PC-9 (cell line): ENCODE measurements around the gene TPCN2. TPM values are rescaled to one million over a fixed set of nuclear protein-coding genes. Genes with fewer than 3 reads are reported as not detected.

Experiments
- BruUV-seq: library from RNA; stranded (reverse); fragments of 400-500 nt; replicated peaks from 2 replicates; lab custom pipeline; 2021; lab: Mats Ljungman, UMichigan
- CTCF ChIA-PET: fragments of 300-600 bp; sonication (Branson Sonifier 250); formaldehyde crosslinking; loops from one replicate; lab custom pipeline; 2022; ENCODE audit warnings: antibody characterized with exemption; lab: Charles Lee
- POLR2A ChIA-PET: fragments of 300-600 bp; sonication (Branson Sonifier 250); formaldehyde crosslinking; loops from one replicate; lab custom pipeline; 2022; ENCODE audit warnings: antibody characterized with exemption; ENCODE audit not compliant: unreplicated experiment; lab: Charles Lee
- DNase-seq, 2 experiments: peaks; one replicate each; pipeline versions ENCODE4 v3.0.0 to v3.0.0-alpha.2; 2015 to 2022; ENCODE audit warnings: mixed read lengths in 1 of 2
- H2AFZ ChIP-seq: fragments of 200-600 bp; sonication (generic); 2 replicates; pipeline ENCODE4 v1.8.1; 2017; ENCODE audit warnings: antibody characterized with exemption
- H3F3A ChIP-seq: fragments of 200-600 bp; sonication (generic); 2 replicates; pipeline ENCODE4 v1.8.1; 2017; ENCODE audit warnings: antibody characterized with exemption, mild to moderate bottlenecking, low read depth; ENCODE audit not compliant: insufficient read depth
- H3K27ac ChIP-seq: fragments of 200-600 bp; sonication (generic); 2 replicates; pipeline ENCODE4 v1.6.1; 2016; ENCODE audit warnings: mixed run types
- H3K27me3 ChIP-seq: fragments of 200-600 bp; sonication (generic); 2 replicates; pipeline ENCODE4 v1.6.1; 2016; ENCODE audit warnings: low read depth, mixed run types; ENCODE audit not compliant: insufficient read depth
- H3K36me3 ChIP-seq: fragments of 200-600 bp; sonication (generic); 2 replicates; pipeline ENCODE4 v1.6.1; 2016; ENCODE audit warnings: low read depth, mixed run types
- H3K4me1 ChIP-seq: fragments of 200-600 bp; sonication (generic); replicated peaks from 2 replicates; pipeline ENCODE4 v1.6.1; 2016; ENCODE audit warnings: mixed run types; ENCODE audit not compliant: insufficient read depth
- H3K4me2 ChIP-seq: fragments of 200-600 bp; sonication (generic); 2 replicates; pipeline ENCODE4 v1.6.1; 2017; ENCODE audit warnings: mixed run types
- H3K4me3 ChIP-seq: fragments of 200-600 bp; sonication (generic); 2 replicates; pipeline ENCODE4 v1.6.1; 2016; ENCODE audit warnings: mixed run types
- H3K79me2 ChIP-seq: fragments of 200-600 bp; sonication (generic); 2 replicates; pipeline ENCODE4 v1.6.1; 2017; ENCODE audit warnings: low read depth, mixed run types
- H3K9me2 ChIP-seq: fragments of 200-600 bp; sonication (generic); 2 replicates; pipeline ENCODE4 v1.8.1; 2017; ENCODE audit warnings: mild to moderate bottlenecking; ENCODE audit not compliant: insufficient read depth
- H3K9me3 ChIP-seq: fragments of 200-600 bp; sonication (generic); 2 replicates; pipeline ENCODE4 v1.8.1; 2016; ENCODE audit warnings: low read depth; ENCODE audit not compliant: insufficient read depth
- H4K20me1 ChIP-seq: fragments of 200-600 bp; sonication (generic); 2 replicates; pipeline ENCODE4 v1.8.1; 2017; ENCODE audit not compliant: insufficient read depth
- EZH2 ChIP-seq: fragments of 200-600 bp; sonication (generic); IDR thresholded peaks from 2 replicates; pipeline ENCODE4 v1.8.0; 2017; ENCODE audit warnings: antibody characterized with exemption, low read depth
- intact Hi-C: fragments of 100-400 bp; cut with micrococcal nuclease; formaldehyde crosslinking; loops from one replicate; pipeline ENCODE4 v1.10.0; 2022; ENCODE audit not compliant: unreplicated experiment
- total RNA-seq: library from RNA; stranded (reverse); gene quantifications from 2 replicates; pipeline ENCODE4 v1.2.3, GENCODE V29; 2021
- TF ChIP-seq, protein P1 (sequence below): fragments of 200-600 bp; sonication (generic); conservative IDR thresholded peaks from 2 replicates; pipeline ENCODE4 v1.6.1; 2017; ENCODE audit warnings: mixed run types, antibody characterized with exemption, mild to moderate bottlenecking, moderate library complexity

TPCN2 gene
- total RNA-seq, 1 experiment from 2014 or later, result 24.8 TPM

DNA sequence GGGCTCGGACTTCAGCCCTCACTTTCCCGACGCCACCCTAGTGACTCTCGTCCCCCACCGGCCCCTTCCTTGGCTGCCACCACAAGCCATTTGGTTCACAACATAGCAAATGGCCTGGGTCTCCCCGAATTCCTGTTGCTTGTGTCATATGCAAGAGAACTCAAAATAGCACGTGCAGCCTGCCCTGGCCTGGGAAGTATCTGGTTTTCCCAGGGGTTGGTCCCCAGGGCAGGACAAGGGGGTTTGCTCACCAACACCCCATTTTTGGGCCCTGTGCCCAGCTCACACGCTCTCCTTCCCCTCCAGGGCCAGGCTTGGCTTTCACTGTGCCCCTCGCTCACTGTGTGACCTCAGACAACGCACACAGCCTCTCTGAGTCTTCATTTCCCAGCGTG, 12.8 kb upstream of the TPCN2 start:
- TF ChIP-seq, protein P1, sequence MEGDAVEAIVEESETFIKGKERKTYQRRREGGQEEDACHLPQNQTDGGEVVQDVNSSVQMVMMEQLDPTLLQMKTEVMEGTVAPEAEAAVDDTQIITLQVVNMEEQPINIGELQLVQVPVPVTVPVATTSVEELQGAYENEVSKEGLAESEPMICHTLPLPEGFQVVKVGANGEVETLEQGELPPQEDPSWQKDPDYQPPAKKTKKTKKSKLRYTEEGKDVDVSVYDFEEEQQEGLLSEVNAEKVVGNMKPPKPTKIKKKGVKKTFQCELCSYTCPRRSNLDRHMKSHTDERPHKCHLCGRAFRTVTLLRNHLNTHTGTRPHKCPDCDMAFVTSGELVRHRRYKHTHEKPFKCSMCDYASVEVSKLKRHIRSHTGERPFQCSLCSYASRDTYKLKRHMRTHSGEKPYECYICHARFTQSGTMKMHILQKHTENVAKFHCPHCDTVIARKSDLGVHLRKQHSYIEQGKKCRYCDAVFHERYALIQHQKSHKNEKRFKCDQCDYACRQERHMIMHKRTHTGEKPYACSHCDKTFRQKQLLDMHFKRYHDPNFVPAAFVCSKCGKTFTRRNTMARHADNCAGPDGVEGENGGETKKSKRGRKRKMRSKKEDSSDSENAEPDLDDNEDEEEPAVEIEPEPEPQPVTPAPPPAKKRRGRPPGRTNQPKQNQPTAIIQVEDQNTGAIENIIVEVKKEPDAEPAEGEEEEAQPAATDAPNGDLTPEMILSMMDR, result no peak
- no peak for TF ChIP-seq EZH2
- H3K79me2 ChIP-seq, result no peaks in the 10 kb centered on the region
- no peak overlapping the region for H3K4me3 ChIP-seq
- ChIA-PET POLR2A (no interaction called here), CTCF (no interaction called here)
- no peaks in the 10 kb centered on the region for H3F3A ChIP-seq
- H3K9me3 ChIP-seq, result no peaks in the 10 kb centered on the region
- no peak overlapping the region for H2AFZ ChIP-seq
- no peaks in the 10 kb centered on the region for H3K9me2 ChIP-seq
- peaks cover 51% of the 10 kb centered on the region for H3K27me3 ChIP-seq
- H3K4me1 ChIP-seq, result no peaks in the 10 kb centered on the region
- intact Hi-C loops, result no loop called here
- no TSS peak for BruUV-seq
- H4K20me1 ChIP-seq, result no peaks in the 10 kb centered on the region
- H3K27ac ChIP-seq, result no peak overlapping the region
- no peak for DNase-seq
- H3K36me3 ChIP-seq, result no peaks in the 10 kb centered on the region
- H3K4me2 ChIP-seq, result no peak overlapping the region

DNA sequence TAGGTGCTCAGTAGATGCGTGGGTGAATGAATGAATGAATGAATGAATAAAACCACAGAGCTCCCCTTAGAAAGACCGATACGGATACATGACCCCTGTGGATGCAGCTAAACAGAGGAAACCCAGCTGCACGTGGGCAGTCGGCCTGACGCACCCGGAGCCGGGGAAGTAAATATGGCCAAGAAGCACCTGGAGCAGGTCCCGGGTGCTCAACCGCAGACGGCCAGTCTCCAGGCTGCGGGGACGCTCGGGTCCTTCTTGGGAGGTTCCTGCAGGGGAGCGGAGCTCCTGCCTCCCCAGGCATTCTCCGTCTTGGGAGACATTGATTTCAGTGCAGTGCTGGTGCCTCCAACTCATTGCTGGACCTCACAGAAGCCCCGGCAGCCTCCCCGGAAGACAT, 11.7 kb upstream of the TPCN2 start:
- TF ChIP-seq, protein P1, result no peak
- no peak for TF ChIP-seq EZH2
- intact Hi-C loops, result no loop called here
- Histone ChIP-seq H3F3A (no peaks in the 10 kb centered on the region), H3K27ac (no peak overlapping the region), H4K20me1 (no peaks in the 10 kb centered on the region), H3K9me2 (no peaks in the 10 kb centered on the region), H3K4me1 (no peaks in the 10 kb centered on the region), H3K36me3 (no peaks in the 10 kb centered on the region), H3K4me3 (no peak overlapping the region), H3K79me2 (no peaks in the 10 kb centered on the region), H3K27me3 (peaks cover 39% of the 10 kb centered on the region), H3K4me2 (no peak overlapping the region), H2AFZ (no peak overlapping the region), H3K9me3 (no peaks in the 10 kb centered on the region)
- BruUV-seq, result no TSS peak
- ChIA-PET CTCF (no interaction called here), POLR2A (no interaction called here)
- DNase-seq, result no peak

DNA sequence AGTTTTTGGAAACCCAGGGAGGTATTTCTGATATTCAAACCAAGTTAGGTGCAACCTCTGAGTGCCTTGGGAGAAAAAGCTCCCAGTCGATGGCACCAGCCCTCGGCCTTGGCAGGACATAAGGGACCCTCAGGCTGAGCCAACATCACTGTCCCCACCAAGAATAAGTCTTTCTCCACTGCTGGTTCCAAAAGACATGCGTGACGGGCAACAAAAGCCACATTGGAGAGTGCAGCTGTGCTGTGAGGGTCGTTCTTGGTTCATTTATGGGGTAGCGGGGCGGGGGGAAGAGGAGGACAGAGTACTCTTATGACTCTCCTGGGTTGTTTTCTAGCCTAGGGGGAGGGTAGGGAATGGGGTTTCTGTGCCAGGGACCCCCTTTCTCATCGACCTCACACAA, 11.2 kb upstream of the TPCN2 start:
- no peaks in the 10 kb centered on the region for H3K79me2 ChIP-seq
- CTCF ChIA-PET, result no interaction called here
- POLR2A ChIA-PET, result no interaction called here
- H3K4me3 ChIP-seq, result no peak overlapping the region
- H3K27ac ChIP-seq, result no peak overlapping the region
- TF ChIP-seq, protein P1, result no peak
- TF ChIP-seq EZH2, result no peak
- H3K9me3 ChIP-seq, result no peaks in the 10 kb centered on the region
- no peaks in the 10 kb centered on the region for H3F3A ChIP-seq
- BruUV-seq, result no TSS peak
- H3K4me1 ChIP-seq, result no peaks in the 10 kb centered on the region
- no peak for DNase-seq
- no peaks in the 10 kb centered on the region for H3K9me2 ChIP-seq
- no peak overlapping the region for H3K4me2 ChIP-seq
- no peak overlapping the region for H2AFZ ChIP-seq
- no peaks in the 10 kb centered on the region for H3K36me3 ChIP-seq
- H4K20me1 ChIP-seq, result no peaks in the 10 kb centered on the region
- peaks cover 37% of the 10 kb centered on the region for H3K27me3 ChIP-seq
- intact Hi-C loops, result no loop called here
